ENCODE results near the gene KRTAP4-16. TPM values are rescaled to one million over a fixed set of nuclear protein-coding genes. Genes with fewer than 3 reads are reported as not detected.
"Not testable (repeated sequence)": the region's sequence is repeated elsewhere in the genome, so short reads cannot be mapped to it uniquely, and the experiment has no call there.

KRTAP4-16 gene
- total RNA-seq, 1 experiment from 2014 or later, result not detected

DNA sequence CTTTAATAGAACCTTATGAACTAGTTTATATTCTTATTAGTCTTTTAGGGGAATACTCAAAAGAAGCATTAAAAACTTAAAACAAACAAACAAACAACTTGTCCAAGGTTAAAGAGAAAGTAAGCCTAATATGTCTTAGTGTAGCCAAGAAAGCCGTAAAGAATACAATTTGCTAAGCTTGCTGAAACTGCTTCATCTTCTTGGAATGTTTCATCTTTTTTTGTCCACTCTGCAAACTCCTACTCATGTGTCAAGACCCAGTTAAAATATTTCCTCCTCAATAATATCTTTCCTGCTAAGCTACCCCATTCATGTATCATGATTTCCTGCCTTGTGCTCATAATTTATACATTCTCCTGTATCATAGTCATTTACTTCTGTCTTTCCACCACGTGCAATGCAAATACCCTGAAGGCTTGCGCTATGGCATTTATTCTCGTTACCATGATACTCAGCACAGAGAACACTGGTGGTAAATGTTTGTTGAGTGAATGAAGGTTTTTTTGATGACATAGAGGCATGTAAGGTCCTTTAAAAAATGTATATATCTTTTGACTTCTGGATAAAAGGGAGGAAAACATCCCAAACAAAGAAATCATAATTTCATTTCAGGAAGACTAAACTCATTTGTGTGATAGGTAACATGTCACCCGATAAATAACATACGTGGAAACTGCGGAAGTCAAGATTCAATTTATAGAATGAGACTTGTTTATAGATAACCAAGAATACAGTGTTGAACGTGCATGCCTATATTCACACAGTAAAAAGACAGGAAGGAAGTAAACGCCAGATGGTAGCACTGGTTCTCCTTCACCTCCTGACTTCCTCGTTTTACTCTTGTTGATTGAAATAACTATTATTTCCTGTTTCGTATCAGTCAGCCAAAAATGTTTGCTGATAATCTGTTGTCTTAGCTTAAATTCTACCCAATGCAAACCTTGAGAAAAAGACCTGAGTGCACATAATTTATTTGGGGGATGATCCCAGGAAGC lies 18.0 kb upstream of the KRTAP4-16 start:
- not testable (repeated sequence) for DNase-seq (ENCODE audit: low read depth)

DNA sequence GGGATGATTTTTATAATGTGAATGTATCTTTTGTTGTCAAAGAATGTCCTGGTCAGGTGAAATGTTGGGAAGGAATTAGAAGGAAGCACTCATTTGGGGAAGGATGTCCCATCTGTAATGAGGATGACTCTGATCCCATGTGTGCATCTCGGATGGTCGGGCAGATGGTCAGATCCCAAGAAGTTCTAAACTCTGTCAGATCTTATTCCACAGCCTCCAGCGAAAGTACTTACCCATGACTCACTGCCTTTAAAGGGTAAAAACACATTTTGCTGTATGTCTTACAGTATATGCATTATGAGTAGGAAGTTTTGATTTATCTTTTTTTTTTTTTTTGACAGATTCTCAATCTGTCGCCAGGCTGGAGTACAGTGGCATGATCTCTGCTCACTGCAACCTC lies 16.7 kb upstream of the KRTAP4-16 start:
- DNase-seq (ENCODE audit: low read depth), result no peak

DNA sequence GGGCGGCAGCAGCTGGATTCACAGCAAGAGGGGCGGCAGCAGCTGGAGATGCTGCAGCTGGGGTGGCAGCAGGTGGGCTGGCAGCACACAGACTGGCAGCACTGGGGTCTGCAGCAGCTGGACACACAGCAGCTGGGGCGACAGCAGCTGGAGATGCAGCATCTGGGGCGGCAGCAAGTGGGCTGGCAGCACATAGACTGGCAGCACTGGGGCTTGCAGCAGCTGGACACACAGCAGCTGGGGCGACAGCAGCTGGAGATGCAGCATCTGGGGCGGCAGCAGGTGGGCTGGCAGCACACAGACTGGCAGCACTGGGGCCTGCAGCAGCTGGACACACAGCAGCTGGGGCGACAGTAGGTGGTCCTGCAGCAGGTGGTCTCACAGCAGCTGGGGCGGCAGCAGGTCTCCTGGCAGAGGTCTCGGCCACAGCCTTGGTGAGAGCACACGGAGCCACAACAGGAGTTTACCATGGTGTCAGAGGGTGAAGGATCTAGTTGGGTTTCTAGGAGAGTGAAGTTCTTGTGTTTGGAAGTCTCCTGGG lies 15.9 kb upstream of the KRTAP4-16 start, which contains the start of gene KRTAP4-11:
KRTAP4-11 (minus strand) TSS at position 528 of the 541 bp plus-strand sequence; CDS start at position 470, 58 bp downstream.
- DNase-seq (ENCODE audit: low read depth), result not testable (repeated sequence)

DNA sequence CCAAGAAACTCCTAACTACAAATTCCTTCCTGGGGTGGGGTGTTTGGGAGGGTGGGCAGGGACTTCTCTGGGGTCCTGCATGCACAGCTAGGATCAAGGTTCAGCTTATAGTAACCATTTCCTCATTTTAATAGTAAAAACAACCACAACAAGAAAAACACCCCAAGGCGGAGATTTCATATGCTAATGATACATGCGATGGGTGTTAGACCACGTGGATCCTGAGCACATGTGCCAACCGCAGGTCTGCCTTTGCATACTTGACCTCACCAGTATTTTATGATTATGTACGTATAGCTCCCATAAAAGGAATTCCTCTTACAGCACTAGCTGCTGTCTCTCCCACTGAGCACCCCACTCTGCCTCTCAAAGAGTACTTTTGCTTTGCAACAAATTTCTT lies 14.3 kb upstream of the KRTAP4-16 start:
- no peak for DNase-seq (ENCODE audit: low read depth)

DNA sequence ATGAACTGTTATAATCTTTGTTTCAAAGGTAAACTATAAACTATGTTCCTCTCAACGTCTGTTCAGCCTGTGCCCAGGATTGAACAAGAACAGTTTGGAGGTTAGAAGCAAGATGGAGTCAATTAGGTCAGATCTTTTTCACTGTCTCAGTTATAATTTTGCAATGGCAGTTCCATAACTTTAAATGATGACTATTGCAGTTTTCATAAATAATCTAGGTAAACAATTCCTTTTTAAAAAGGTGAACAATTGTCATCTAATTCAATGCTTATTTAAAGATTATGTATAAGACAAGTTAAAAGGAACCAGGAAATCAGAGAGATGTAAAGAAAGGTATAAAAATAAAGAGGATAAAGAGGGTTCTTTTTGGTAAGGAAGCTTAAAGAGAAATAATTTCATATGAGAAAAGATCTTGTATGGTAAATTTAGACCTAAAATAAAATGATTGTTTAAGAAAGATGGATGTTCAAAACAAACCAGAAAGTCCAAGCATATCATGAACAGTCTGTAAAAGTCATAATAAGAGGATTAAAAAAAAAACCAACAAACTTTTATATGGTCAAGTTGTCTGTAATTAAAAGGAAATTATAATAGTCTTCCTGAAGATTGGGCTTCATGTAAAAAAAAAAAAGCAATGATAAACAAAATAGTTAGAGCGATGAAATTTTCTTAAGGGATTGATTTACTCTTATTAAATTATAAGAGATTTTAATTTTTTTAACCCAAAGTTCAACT lies 9.3 kb upstream of the KRTAP4-16 start:
- no peak for DNase-seq (ENCODE audit: low read depth)

DNA sequence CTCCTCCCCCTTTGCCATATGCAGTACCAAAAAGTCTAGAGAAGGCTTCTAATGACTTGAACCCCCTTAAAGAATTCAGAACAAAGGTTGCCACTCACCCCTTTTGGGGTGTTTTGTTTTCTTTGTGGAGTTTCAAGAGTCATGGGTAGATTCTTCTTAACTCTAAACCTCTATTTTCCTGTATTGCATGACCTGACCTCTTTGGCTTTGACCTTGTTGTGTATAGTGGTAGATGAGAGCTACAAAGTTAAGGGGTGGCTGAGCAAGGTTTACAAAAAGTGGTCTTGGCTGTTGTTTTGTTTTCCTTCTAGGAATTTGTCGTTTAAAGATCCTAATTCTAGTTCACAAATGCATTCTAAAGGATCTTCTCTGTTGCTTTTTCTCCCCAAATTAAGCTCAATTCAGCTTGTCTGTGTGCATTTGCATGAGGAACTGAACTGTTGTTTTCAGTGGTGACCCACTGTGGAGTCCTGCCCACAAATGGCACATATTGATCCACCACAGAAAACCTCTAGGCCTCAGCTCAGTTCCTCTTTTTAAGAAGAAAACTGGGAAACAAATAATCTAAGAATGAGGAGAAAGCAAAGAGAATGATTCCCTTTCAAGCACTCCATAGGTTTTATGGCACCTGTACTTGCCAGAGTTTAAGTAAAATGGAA lies 6.8 kb upstream of the KRTAP4-16 start:
- DNase-seq (ENCODE audit: low read depth), result not testable (repeated sequence)

DNA sequence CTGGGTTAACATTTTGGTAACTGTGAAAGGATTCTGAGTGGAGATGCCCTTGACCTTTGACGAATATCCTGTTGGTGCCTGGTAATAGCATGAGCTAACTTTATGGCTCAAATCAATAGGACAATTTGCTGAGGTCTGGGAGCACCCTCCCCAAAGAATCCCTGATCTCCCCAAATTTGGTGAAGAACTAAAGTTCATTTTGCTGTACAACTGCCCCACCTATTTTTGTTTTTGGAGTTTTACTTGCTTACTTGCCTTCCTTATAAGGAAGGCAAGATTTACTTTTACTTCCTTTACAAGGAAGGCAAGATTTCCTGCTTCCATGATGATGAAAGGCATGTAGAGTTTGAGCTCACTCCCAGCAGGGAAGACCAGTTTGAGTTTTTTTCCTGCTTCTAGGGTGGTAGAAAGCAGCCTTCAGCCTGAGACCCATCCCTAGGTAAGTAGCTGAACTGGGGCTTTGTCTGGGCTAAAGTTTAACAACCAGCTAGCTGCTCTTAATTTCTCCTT lies 6.0 kb upstream of the KRTAP4-16 start:
- no peak for DNase-seq (ENCODE audit: low read depth)

DNA sequence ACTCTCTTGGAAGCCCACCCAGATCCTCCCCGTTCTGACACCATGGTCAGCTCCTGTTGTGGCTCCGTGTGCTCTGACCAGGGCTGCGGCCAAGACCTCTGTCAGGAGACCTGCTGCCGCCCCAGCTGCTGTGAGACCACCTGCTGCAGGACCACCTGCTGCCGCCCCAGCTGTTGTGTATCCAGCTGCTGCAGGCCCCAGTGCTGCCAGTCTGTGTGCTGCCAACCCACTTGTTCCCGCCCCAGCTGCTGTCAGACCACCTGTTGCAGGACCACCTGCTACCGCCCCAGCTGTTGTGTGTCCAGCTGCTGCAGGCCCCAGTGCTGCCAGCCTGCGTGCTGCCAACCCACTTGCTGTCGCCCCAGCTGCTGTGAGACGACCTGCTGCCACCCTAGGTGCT lies 3.3 kb upstream of the KRTAP4-16 start, which contains the start of gene KRTAP4-9:
KRTAP4-9 (plus strand) TSS at position 43 of the 400 bp plus-strand sequence; CDS start at position 43, 0 bp downstream.
- not testable (repeated sequence) for DNase-seq (ENCODE audit: low read depth)

DNA sequence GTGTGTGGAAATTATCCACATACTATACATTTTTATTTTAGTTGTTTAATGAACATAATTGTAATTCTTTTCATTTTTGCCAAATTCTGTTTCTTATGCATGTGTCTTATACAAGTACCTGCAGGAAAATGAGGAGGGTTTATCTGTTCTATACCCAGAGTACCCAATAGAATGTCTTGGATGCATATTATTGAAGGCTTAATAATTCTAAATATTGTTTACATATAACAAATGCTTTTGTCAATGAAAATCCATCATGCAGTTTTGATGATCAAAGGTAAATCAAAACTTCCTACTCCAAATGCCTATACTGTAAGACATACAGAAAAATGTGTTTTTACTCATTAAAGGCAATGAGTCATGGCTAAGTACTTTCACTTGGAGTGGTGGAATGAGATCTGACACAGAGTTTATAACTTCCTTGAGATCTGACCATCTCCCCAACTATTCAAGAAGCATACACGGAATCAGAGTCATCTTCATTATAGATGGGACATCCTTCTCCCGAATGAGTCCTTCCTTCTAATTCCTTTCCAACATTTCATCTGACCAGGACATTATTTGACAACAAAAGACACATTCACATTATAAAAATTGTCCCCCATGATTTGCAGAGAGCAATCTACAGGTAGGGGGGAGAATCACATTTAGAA lies 2.5 kb upstream of the KRTAP4-16 start:
- DNase-seq (ENCODE audit: low read depth), result peak; percentile 75

DNA sequence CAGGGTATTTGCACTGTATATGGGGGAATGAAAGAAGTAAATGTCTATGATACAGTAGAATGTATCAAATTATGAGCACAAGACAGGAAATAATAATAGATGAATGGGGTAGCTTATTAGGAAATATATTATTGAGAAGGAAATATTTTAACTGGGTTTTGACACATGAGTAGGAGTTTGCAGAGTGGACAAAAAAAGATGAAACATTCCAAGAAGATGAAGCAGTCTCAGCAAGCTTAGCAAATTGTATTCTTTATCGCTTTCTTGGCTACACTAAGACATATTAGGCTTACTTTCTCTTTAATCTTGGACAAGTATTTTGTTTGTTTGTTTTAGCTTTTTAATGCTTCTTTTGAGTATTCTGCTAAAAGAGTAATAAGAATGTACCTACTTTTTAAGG lies 1.9 kb upstream of the KRTAP4-16 start:
- DNase-seq (ENCODE audit: low read depth), result no peak

DNA sequence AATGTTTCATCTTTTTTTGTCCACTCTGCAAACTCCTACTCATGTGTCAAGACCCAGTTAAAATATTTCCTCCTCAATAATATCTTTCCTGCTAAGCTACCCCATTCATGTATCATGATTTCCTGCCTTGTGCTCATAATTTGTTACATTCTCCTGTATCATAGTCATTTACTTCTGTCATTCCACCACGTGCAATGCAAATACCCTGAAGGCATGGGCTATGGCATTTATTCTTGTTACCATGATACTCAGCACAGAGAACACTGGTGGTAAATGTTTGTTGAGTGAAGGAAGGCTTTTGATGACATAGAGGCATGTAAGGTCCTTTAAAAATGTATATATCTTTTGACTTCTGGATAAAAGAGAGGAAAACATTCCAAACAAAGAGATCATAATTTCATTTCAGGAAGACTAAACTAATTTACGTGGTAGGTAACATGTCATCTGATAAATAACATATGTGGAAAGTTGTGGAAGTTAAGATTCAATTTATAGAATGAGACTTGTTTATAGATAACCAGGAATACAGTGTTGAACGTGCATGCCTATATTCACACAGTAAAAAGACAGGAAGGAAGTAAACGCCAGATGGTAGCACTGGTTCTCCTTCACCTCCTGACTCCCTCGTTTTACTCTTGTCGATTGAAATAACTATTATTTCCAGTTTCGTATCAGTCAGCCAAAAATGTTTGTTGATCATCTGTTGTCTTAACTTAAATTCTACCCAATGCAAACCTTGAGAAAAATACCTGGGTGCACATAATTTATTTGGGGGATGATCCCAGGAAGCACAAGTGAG lies 2.1 kb downstream of the KRTAP4-16 start:
- peak; percentile 91 for DNase-seq (ENCODE audit: low read depth)

DNA sequence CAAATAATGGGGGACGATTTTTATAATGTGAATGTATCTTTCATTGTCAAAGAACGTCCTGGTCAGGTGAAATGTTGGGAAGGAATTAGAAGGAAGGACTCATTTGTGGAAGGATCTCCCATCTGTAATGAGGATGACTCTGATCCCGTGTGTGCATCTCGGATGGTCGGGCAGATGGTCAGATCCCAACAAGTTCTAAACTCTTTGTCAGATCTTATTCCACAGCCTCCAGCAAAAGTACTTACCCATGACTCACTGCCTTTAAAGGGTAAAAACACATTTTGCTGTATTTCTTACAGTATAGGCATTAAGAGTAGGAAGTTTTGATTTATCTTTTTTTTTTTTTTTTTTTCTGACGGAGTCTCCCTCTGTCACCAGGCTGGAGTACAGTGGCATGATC lies 3.5 kb downstream of the KRTAP4-16 start:
- DNase-seq (ENCODE audit: low read depth), result peak; percentile 79

DNA sequence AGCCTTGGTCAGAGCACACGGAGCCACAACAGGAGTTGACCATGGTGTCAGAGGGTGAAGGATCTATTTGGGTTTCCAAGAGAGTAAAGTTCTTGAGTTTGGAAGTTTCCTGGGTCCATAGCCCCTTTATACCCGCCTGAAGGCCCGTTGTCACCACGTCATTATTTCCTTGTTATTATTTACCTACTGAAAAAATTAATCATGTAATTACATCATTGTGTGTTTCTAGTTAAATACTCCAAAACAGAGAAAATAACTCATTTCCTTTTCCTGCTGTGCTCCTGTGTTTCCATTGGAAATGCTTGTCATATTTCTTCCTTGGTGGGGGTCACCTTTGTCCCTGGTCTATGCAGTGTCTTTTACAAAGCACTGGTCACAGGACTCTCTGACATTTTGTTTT lies 4.0 kb downstream of the KRTAP4-16 start, which contains the start of gene KRTAP4-8:
KRTAP4-8 (minus strand) TSS at position 101 of the 400 bp plus-strand sequence; CDS start at position 43, 58 bp downstream.
- peak; percentile 17 for DNase-seq (ENCODE audit: low read depth)

DNA sequence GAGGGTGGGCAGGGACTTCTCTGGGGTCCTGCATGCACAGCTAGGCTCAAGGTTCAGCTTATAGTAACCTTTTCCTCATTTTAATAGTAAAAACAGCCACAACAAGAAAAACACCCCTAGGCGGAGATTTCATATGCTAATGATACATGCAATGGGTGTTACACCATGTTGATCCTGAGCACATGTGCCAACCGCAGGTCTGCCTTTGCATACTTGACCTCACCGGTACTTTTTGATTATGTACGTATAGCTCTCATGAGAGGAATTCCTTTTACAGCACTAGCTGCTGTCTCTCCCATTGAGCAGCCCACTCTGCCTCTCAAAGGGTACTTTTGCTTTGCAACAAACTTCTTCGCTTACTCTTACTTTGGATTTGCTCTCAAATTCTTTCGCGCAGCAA lies 6.0 kb downstream of the KRTAP4-16 start:
- no peak for DNase-seq (ENCODE audit: low read depth)

DNA sequence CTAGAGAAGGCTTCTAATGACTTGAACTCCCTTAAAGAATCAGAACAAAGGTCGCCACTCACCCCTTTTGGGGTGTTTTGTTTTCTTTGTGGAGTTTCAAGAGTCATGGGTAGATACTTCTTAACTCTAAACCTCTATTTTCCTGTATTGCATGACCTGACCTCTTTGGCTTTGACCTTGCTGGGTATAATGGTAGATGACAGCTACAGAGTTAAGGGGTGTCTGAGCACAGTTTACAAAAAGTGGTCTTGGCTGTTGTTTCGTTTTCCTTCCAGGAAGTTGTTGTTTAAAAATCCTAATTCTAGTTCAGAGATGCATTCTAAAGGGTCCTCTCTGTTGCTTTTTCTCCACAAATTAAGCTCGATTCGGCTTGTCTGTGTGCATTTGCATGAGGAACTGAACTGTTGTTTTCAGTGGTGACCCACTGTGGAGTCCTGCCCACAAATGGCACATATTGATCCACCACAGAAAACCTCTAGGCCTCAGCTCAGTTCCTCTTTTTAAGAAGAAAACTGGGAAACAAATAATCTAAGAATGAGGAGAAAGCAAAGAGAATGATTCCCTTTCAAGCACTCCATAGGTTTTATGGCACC lies 13.2 kb downstream of the KRTAP4-16 start:
- not testable (repeated sequence) for DNase-seq (ENCODE audit: low read depth)

DNA sequence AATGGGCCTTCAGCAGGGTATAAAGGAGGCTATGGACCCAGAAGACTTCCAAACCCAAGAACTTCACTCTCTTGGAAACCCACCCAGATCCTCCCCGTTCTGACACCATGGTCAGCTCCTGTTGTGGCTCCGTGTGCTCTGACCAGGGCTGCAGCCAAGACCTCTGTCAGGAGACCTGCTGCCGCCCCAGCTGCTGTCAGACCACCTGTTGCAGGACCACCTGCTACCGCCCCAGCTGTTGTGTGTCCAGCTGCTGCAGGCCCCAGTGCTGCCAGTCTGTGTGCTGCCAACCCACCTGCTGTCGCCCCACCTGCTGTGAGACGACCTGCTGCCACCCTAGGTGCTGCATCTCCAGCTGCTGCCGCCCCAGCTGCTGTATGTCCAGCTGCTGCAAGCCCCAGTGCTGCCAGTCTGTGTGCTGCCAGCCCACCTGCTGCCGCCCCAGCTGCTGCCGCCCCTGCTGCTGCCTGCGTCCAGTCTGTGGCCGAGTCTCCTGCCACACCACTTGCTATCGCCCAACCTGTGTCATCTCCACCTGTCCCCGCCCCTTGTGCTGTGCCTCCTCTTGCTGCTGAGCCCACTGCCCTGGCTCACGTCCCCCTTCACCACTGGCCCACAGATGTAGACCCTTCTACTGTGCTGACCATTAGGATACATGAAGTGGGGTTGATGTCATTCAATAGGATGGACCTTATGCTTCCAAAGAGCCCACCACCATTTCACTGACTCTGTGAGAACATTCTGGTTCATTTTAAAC lies 17.7 kb downstream of the KRTAP4-16 start, which contains the start of gene KRTAP4-7:
KRTAP4-7 (plus strand) TSS at position 51 of the 757 bp plus-strand sequence; CDS start at position 108, 57 bp downstream.
- not testable (repeated sequence) for DNase-seq (ENCODE audit: low read depth)

DNA sequence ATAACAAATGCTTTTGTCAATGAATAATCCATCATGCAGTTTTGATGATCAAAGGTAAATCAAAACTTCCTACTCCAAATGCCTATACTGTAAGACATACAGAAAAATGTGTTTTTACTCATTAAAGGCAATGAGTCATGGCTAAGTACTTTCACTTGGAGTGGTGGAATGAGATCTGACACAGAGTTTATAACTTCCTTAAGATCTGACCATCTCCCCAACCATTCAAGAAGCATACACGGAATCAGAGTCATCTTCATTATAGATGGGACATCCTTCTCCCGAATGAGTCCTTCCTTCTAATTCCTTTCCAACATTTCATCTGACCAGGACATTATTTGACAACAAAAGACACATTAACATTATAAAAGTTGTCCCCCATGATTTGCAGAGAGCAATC lies 18.6 kb downstream of the KRTAP4-16 start:
- peak; percentile 66 for DNase-seq (ENCODE audit: low read depth)

DNA sequence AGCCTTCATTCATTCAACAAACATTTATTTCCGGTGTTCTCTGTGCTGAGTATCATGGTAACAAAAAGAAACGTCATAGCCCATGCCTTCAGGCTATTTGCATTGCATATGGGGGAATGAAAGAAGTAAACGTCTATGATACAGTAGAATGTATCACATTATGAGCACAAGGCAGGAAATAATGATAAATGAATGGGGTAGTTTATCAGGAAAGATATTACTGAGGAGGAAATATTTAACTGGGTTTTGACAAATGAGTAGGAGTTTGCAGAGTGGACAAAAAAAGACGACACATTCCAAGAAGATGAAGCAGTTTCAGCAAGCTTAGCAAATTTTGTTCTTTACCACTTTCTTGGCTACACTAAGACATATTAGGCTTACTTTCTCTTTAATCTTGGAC lies 19.4 kb downstream of the KRTAP4-16 start:
- peak; percentile 40 for DNase-seq (ENCODE audit: low read depth)
